Activated CD8-positive, alpha-beta T cell treated with anti-CD3 and anti-CD28 coated beads for 36 hours (primary cell): Measurements from ENCODE around the gene TSR3. TPM values are rescaled to one million over a fixed set of nuclear protein-coding genes. Genes with fewer than 3 reads are reported as not detected.
A peak's percentile ranks its signal among the peaks of the same experiment; 100 is the strongest.

Experiments used
- ATAC-seq: fragments of 200-7000 bp; cut with Tn5 transposase; one replicate; pipeline ENCODE4 v1.10.0; 2021; ENCODE audit warnings: mild to moderate bottlenecking, moderate library complexity
- CTCF ChIA-PET: fragments of 350-600 bp; sonication (Branson Sonifier 250); formaldehyde crosslinking; loops from one replicate; lab custom pipeline; 2021; ENCODE audit warnings: antibody characterized with exemption; lab: Charles Lee
- POLR2A ChIA-PET: fragments of 350-600 bp; sonication (Branson Sonifier 250); formaldehyde crosslinking; loops from one replicate; lab custom pipeline; 2021; ENCODE audit warnings: antibody characterized with exemption; lab: Charles Lee
- DNase-seq: peaks from one replicate; pipeline ENCODE4 v3.0.0-alpha.2; 2020
- H3K27ac Mint-ChIP-seq: one replicate; pipeline ENCODE4 v1.8.0; 2021; ENCODE audit warnings: mild to moderate bottlenecking, mixed read lengths
- H3K27me3 Mint-ChIP-seq: one replicate; pipeline ENCODE4 v1.8.0; 2021; ENCODE audit warnings: mixed read lengths
- H3K36me3 Mint-ChIP-seq: one replicate; pipeline ENCODE4 v1.8.0; 2021; ENCODE audit warnings: low read depth, mixed read lengths
- H3K4me1 Mint-ChIP-seq: one replicate; pipeline ENCODE4 v1.8.0; 2021; ENCODE audit warnings: low read depth, mixed read lengths
- H3K4me3 Mint-ChIP-seq: one replicate; pipeline ENCODE4 v1.8.0; 2021; ENCODE audit warnings: mild to moderate bottlenecking, moderate library complexity, mixed read lengths
- H3K9me3 Mint-ChIP-seq: one replicate; pipeline ENCODE4 v1.8.0; 2021; ENCODE audit warnings: mixed read lengths
- CTCF ChIP-seq: fragments of 200-600 bp; IDR thresholded peaks from one replicate; pipeline ENCODE4 v1.8.0; 2022; ENCODE audit warnings: antibody characterized with exemption, mild to moderate bottlenecking
- intact Hi-C: fragments of 100-400 bp; cut with micrococcal nuclease; formaldehyde crosslinking; loops from one replicate; pipeline ENCODE4 v1.10.0; 2022
- total RNA-seq, 2 experiments: library from RNA; stranded (reverse); gene quantifications; one replicate each; pipeline ENCODE4 v1.2.3, GENCODE V29; 2021

TSR3 gene
- total RNA-seq, 2 experiments from 2014 or later: 54.7 to 57.4 TPM

GRCh38 chr16:1313721-1314369 lies 37.8 kb downstream of the TSR3 start:
- peaks cover 20% of the 10 kb centered on the region for H3K4me1 Mint-ChIP-seq
- H3K27me3 Mint-ChIP-seq: no peaks in the 10 kb centered on the region
- H3K36me3 Mint-ChIP-seq: peaks cover 49% of the 10 kb centered on the region
- ChIA-PET POLR2A (interaction anchor here (1.1 to 1.6 kb wide), 3 partner anchors 9 to 22 kb away, joined by 4 to 5 read pairs (median 4); no protein-coding TSS in a partner anchor), CTCF (no interaction called here)
- no peak for TF ChIP-seq CTCF
- intact Hi-C loops: no loop called here
- ATAC-seq (no peak), DNase-seq (no peak)
- no peak overlapping the region for H3K27ac Mint-ChIP-seq
- no peaks in the 10 kb centered on the region for H3K9me3 Mint-ChIP-seq
- H3K4me3 Mint-ChIP-seq: no peak overlapping the region

GRCh38 chr16:1312903-1313302 lies 38.8 kb downstream of the TSR3 start:
- Mint-ChIP-seq H3K4me3 (peak overlapping the region; percentile 29), H3K9me3 (no peaks in the 10 kb centered on the region), H3K4me1 (peaks cover 25% of the 10 kb centered on the region), H3K36me3 (peaks cover 45% of the 10 kb centered on the region), H3K27me3 (no peaks in the 10 kb centered on the region), H3K27ac (peak overlapping the region; percentile 57)
- no peak for DNase-seq
- intact Hi-C loops: no loop called here
- ATAC-seq: no peak
- ChIA-PET POLR2A (interaction anchor here (1.6 kb wide), 1 partner anchor 13 kb away, joined by 4 read pairs; no protein-coding TSS in a partner anchor), CTCF (interaction anchor here (0.7 to 1.4 kb wide), 3 partner anchors 18 to 50 kb away, joined by 3 to 4 read pairs (median 3); no protein-coding TSS in a partner anchor)
- no peak for TF ChIP-seq CTCF

- Mint-ChIP-seq H3K4me1 (peaks cover 26% of the 10 kb centered on the region), H3K36me3 (peaks cover 41% of the 10 kb centered on the region), H3K9me3 (no peaks in the 10 kb centered on the region), H3K4me3 (peak overlapping the region; percentile 100), H3K27ac (no peak overlapping the region), H3K27me3 (no peaks in the 10 kb centered on the region)
- ChIA-PET CTCF (interaction anchor here (0.7 to 1.4 kb wide), 3 partner anchors 18 to 51 kb away, joined by 3 to 4 read pairs (median 3); no protein-coding TSS in a partner anchor), POLR2A (interaction anchor here (1.3 kb wide), 1 partner anchor 14 kb away, joined by 3 read pairs; no protein-coding TSS in a partner anchor)
- intact Hi-C loops: no loop called here
- DNase-seq (no peak), ATAC-seq (no peak)
- no peak for TF ChIP-seq CTCF
Observed at GRCh38 chr16:1312467-1312816, 39.2 kb downstream of the TSR3 start.

- Mint-ChIP-seq H3K4me3 (peak overlapping the region; percentile 100), H3K36me3 (peaks cover 38% of the 10 kb centered on the region), H3K4me1 (peaks cover 26% of the 10 kb centered on the region), H3K9me3 (no peaks in the 10 kb centered on the region), H3K27ac (peak overlapping the region; percentile 99), H3K27me3 (no peaks in the 10 kb centered on the region)
- ChIA-PET CTCF (interaction anchor here (0.7 to 1.4 kb wide), 3 partner anchors 19 to 51 kb away, joined by 3 to 4 read pairs (median 3); no protein-coding TSS in a partner anchor), POLR2A (interaction anchor here (1.2 to 1.3 kb wide), 2 partner anchors 14 to 35 kb away, joined by 3 read pairs; no protein-coding TSS in a partner anchor)
- TF ChIP-seq CTCF: no peak
- DNase-seq: no peak
- ATAC-seq: no peak
- intact Hi-C loops: no loop called here
Observed at GRCh38 chr16:1311738-1312466, 39.8 kb downstream of the TSR3 start.
